ENCODE data around the gene FAM200A.
A peak's percentile ranks its signal among the peaks of the same experiment; 100 is the strongest.
"Not testable (repeated sequence)": the region's sequence is repeated elsewhere in the genome, so short reads cannot be mapped to it uniquely, and the experiment has no call there.

Gene FAM200A

GRCh38 chr7:99557196-99557607, 5.3 kb upstream of the FAM200A start:
- Histone ChIP-seq H3K36me3 (ENCODE audit: insufficient read depth, low read depth, low read length) (peaks cover 48% of the 10 kb centered on the region), H3K9ac (ENCODE audit: low read depth, low read length) (peak overlapping the region; percentile 100), H3K4me1 (ENCODE audit: insufficient read depth, low read length) (no peaks in the 10 kb centered on the region; the same call in none of the 2 replicates), H3K4me3 (ENCODE audit: low read length) (peak overlapping the region; percentile 92), H3K9me3 (ENCODE audit: insufficient read depth, low read depth, low read length) (no peaks in the 10 kb centered on the region), H3K27me3 (ENCODE audit: insufficient read depth, low read length) (no peaks in the 10 kb centered on the region), H3K27ac (ENCODE audit: low read length) (no peak overlapping the region)

GRCh38 chr7:99554939-99555338, 3.0 kb upstream of the FAM200A start:
- no peaks in the 10 kb centered on the region; the same call in 1 of the 2 replicates for H3K4me1 ChIP-seq (ENCODE audit: insufficient read depth, low read length)
- no peak overlapping the region for H3K27ac ChIP-seq (ENCODE audit: low read length)
- H3K36me3 ChIP-seq (ENCODE audit: insufficient read depth, low read depth, low read length), result peaks cover 26% of the 10 kb centered on the region
- no peaks in the 10 kb centered on the region for H3K9me3 ChIP-seq (ENCODE audit: insufficient read depth, low read depth, low read length)
- no peak overlapping the region for H3K4me3 ChIP-seq (ENCODE audit: low read length)
- no peak overlapping the region for H3K9ac ChIP-seq (ENCODE audit: low read depth, low read length)
- no peaks in the 10 kb centered on the region for H3K27me3 ChIP-seq (ENCODE audit: insufficient read depth, low read length)

GRCh38 chr7:99553039-99553438, 1.1 kb upstream of the FAM200A start:
- Histone ChIP-seq H3K4me1 (ENCODE audit: insufficient read depth, low read length) (no peaks in the 10 kb centered on the region; the same call in 1 of the 2 replicates), H3K36me3 (ENCODE audit: insufficient read depth, low read depth, low read length) (peaks cover 31% of the 10 kb centered on the region), H3K9me3 (ENCODE audit: insufficient read depth, low read depth, low read length) (peaks cover under 1% of the 10 kb centered on the region; the same call in 1 of the 2 replicates), H3K9ac (ENCODE audit: low read depth, low read length) (no peak overlapping the region), H3K27me3 (ENCODE audit: insufficient read depth, low read length) (no peaks in the 10 kb centered on the region), H3K4me3 (ENCODE audit: low read length) (no peak overlapping the region), H3K27ac (ENCODE audit: low read length) (no peak overlapping the region)

GRCh38 chr7:99551334-99551733, 580 bp downstream of the FAM200A start:
- peak overlapping the region; percentile 96 for H3K9ac ChIP-seq (ENCODE audit: low read depth, low read length)
- H3K36me3 ChIP-seq (ENCODE audit: insufficient read depth, low read depth, low read length), result peaks cover 38% of the 10 kb centered on the region
- H3K4me1 ChIP-seq (ENCODE audit: insufficient read depth, low read length), result no peaks in the 10 kb centered on the region
- no peaks in the 10 kb centered on the region for H3K27me3 ChIP-seq (ENCODE audit: insufficient read depth, low read length)
- H3K9me3 ChIP-seq (ENCODE audit: insufficient read depth, low read depth, low read length), result peaks cover 10% of the 10 kb centered on the region; the same call in 1 of the 2 replicates
- peak overlapping the region; percentile 97 for H3K4me3 ChIP-seq (ENCODE audit: low read length)
- no peak overlapping the region for H3K27ac ChIP-seq (ENCODE audit: low read length)

- Histone ChIP-seq H3K9me3 (ENCODE audit: insufficient read depth, low read depth, low read length) (peaks cover 15% of the 10 kb centered on the region; the same call in 1 of the 2 replicates), H3K36me3 (ENCODE audit: insufficient read depth, low read depth, low read length) (peaks cover 24% of the 10 kb centered on the region)
- not testable (repeated sequence) for H3K4me3 ChIP-seq (ENCODE audit: low read length); H3K27ac ChIP-seq (ENCODE audit: low read length); H3K9ac ChIP-seq (ENCODE audit: low read depth, low read length); H3K27me3 ChIP-seq (ENCODE audit: insufficient read depth, low read length); H3K4me1 ChIP-seq (ENCODE audit: insufficient read depth, low read length)
Measured at GRCh38 chr7:99549545-99549944, 2.4 kb downstream of the FAM200A start.

- H3K36me3 ChIP-seq (ENCODE audit: insufficient read depth, low read depth, low read length), result peaks cover 22% of the 10 kb centered on the region
- H3K4me1 ChIP-seq (ENCODE audit: insufficient read depth, low read length), result not testable (repeated sequence)
Measured at GRCh38 chr7:99545308-99545707, 6.6 kb downstream of the FAM200A start.

GRCh38 chr7:99543916-99544315, 8.0 kb downstream of the FAM200A start:
- H3K27ac ChIP-seq (ENCODE audit: low read length), result no peak overlapping the region
- peaks cover 22% of the 10 kb centered on the region for H3K36me3 ChIP-seq (ENCODE audit: insufficient read depth, low read depth, low read length)
- no peak overlapping the region for H3K9ac ChIP-seq (ENCODE audit: low read depth, low read length)
- H3K4me1 ChIP-seq (ENCODE audit: insufficient read depth, low read length), result no peaks in the 10 kb centered on the region
- peaks cover 61% of the 10 kb centered on the region for H3K9me3 ChIP-seq (ENCODE audit: insufficient read depth, low read depth, low read length)
- H3K27me3 ChIP-seq (ENCODE audit: insufficient read depth, low read length), result no peaks in the 10 kb centered on the region
- H3K4me3 ChIP-seq (ENCODE audit: low read length), result no peak overlapping the region

More at GRCh38 chr7:99545308-99545707, 6.6 kb downstream of the FAM200A start:
- not testable (repeated sequence) for H3K27ac ChIP-seq (ENCODE audit: low read length); H3K4me3 ChIP-seq (ENCODE audit: low read length); H3K27me3 ChIP-seq (ENCODE audit: insufficient read depth, low read length); H3K9ac ChIP-seq (ENCODE audit: low read depth, low read length)
- peaks cover 50% of the 10 kb centered on the region for H3K9me3 ChIP-seq (ENCODE audit: insufficient read depth, low read depth, low read length)

- H3K27me3 ChIP-seq (ENCODE audit: insufficient read depth, low read length), result no peaks in the 10 kb centered on the region
- H3K4me3 ChIP-seq (ENCODE audit: low read length), result no peak overlapping the region
- H3K27ac ChIP-seq (ENCODE audit: low read length), result no peak overlapping the region
- no peaks in the 10 kb centered on the region for H3K4me1 ChIP-seq (ENCODE audit: insufficient read depth, low read length)
- H3K9me3 ChIP-seq (ENCODE audit: insufficient read depth, low read depth, low read length), result peaks cover 61% of the 10 kb centered on the region
- no peak overlapping the region for H3K9ac ChIP-seq (ENCODE audit: low read depth, low read length)
- H3K36me3 ChIP-seq (ENCODE audit: insufficient read depth, low read depth, low read length), result peaks cover 18% of the 10 kb centered on the region
Measured at GRCh38 chr7:99543081-99543671, 8.7 kb downstream of the FAM200A start.

- H3K9me3 ChIP-seq (ENCODE audit: insufficient read depth, low read depth, low read length), result peaks cover 51% of the 10 kb centered on the region
- H3K27me3 ChIP-seq (ENCODE audit: insufficient read depth, low read length), result no peaks in the 10 kb centered on the region
- no peaks in the 10 kb centered on the region for H3K4me1 ChIP-seq (ENCODE audit: insufficient read depth, low read length)
- H3K4me3 ChIP-seq (ENCODE audit: low read length), result no peak overlapping the region
- no peak overlapping the region for H3K27ac ChIP-seq (ENCODE audit: low read length)
- H3K36me3 ChIP-seq (ENCODE audit: insufficient read depth, low read depth, low read length), result no peaks in the 10 kb centered on the region
- no peak overlapping the region for H3K9ac ChIP-seq (ENCODE audit: low read depth, low read length)
Measured at GRCh38 chr7:99541212-99541611, 10.7 kb downstream of the FAM200A start.

GRCh38 chr7:99540542-99540941, 11.4 kb downstream of the FAM200A start:
- Histone ChIP-seq H3K27me3 (ENCODE audit: insufficient read depth, low read length) (no peaks in the 10 kb centered on the region), H3K9ac (ENCODE audit: low read depth, low read length) (no peak overlapping the region), H3K4me3 (ENCODE audit: low read length) (no peak overlapping the region), H3K9me3 (ENCODE audit: insufficient read depth, low read depth, low read length) (peaks cover 49% of the 10 kb centered on the region), H3K27ac (ENCODE audit: low read length) (no peak overlapping the region), H3K4me1 (ENCODE audit: insufficient read depth, low read length) (no peaks in the 10 kb centered on the region), H3K36me3 (ENCODE audit: insufficient read depth, low read depth, low read length) (no peaks in the 10 kb centered on the region)

GRCh38 chr7:99539213-99539811, 12.6 kb downstream of the FAM200A start:
- Histone ChIP-seq H3K36me3 (ENCODE audit: insufficient read depth, low read depth, low read length) (no peaks in the 10 kb centered on the region), H3K9me3 (ENCODE audit: insufficient read depth, low read depth, low read length) (peaks cover 46% of the 10 kb centered on the region), H3K4me1 (ENCODE audit: insufficient read depth, low read length) (no peaks in the 10 kb centered on the region), H3K27me3 (ENCODE audit: insufficient read depth, low read length) (no peaks in the 10 kb centered on the region), H3K4me3 (ENCODE audit: low read length) (no peak overlapping the region), H3K27ac (ENCODE audit: low read length) (no peak overlapping the region), H3K9ac (ENCODE audit: low read depth, low read length) (no peak overlapping the region)

- Histone ChIP-seq H3K9me3 (ENCODE audit: insufficient read depth, low read depth, low read length) (peaks cover 50% of the 10 kb centered on the region), H3K4me1 (ENCODE audit: insufficient read depth, low read length) (no peaks in the 10 kb centered on the region), H3K36me3 (ENCODE audit: insufficient read depth, low read depth, low read length) (peaks cover 31% of the 10 kb centered on the region)
Measured at GRCh38 chr7:99535667-99536066, 16.2 kb downstream of the FAM200A start.

More at GRCh38 chr7:99535667-99536066, 16.2 kb downstream of the FAM200A start:
- Histone ChIP-seq H3K4me3 (ENCODE audit: low read length) (no peak overlapping the region), H3K27ac (ENCODE audit: low read length) (no peak overlapping the region), H3K27me3 (ENCODE audit: insufficient read depth, low read length) (no peaks in the 10 kb centered on the region), H3K9ac (ENCODE audit: low read depth, low read length) (no peak overlapping the region)
